ENCODE measurements around the gene BEST2. TPM values are rescaled to one million over a fixed set of nuclear protein-coding genes. Genes with fewer than 3 reads are reported as not detected.

BEST2 gene
- total RNA-seq, 2 donors from 2014 or later: not detected

GRCh38 chr19:12792853-12793289 is 41.3 kb downstream of the BEST2 start:
- DNase-seq (ENCODE audit: low spot score) (no peak), ATAC-seq (ENCODE audit: insufficient number of reproducible peaks, low FRiP score, low read depth) (no peak)
- no peak for TF ChIP-seq CTCF (IDR thresholded peaks at IDR 0.05)
- H3K4me3 ChIP-seq: peak overlapping the region; percentile 91
- H3K36me3 ChIP-seq: no peaks in the 10 kb centered on the region
- H3K27ac ChIP-seq: peak overlapping the region; percentile 99 to 100
- peaks cover 13 to 37% of the 10 kb centered on the region in 2 donors for H3K4me1 ChIP-seq (ENCODE audit: control insufficient read depth in 1 of 2, low read depth in 2 of 2)
- no peaks in the 10 kb centered on the region for H3K9me3 ChIP-seq
- H3K27me3 ChIP-seq (replicated peaks; ENCODE audit: insufficient read depth): no peaks in the 10 kb centered on the region

GRCh38 chr19:12793290-12794195 is 42.0 kb downstream of the BEST2 start:
- peak; percentile 25 for TF ChIP-seq CTCF (IDR thresholded peaks at IDR 0.05)
- ATAC-seq (ENCODE audit: insufficient number of reproducible peaks, low FRiP score, low read depth) (peak; percentile 6), DNase-seq (ENCODE audit: low spot score) (no peak)
- H3K36me3 ChIP-seq: no peaks in the 10 kb centered on the region
- H3K9me3 ChIP-seq: no peaks in the 10 kb centered on the region
- peaks cover 6 to 31% of the 10 kb centered on the region in 2 donors for H3K4me1 ChIP-seq (ENCODE audit: control insufficient read depth in 1 of 2, low read depth in 2 of 2)
- H3K27ac ChIP-seq: peak overlapping the region; percentile 99 to 100
- peak overlapping the region; percentile 91 for H3K4me3 ChIP-seq
- no peaks in the 10 kb centered on the region for H3K27me3 ChIP-seq (replicated peaks; ENCODE audit: insufficient read depth)

GRCh38 chr19:12794196-12794941 is 42.8 kb downstream of the BEST2 start:
- DNase-seq (ENCODE audit: low spot score) (no peak), ATAC-seq (ENCODE audit: insufficient number of reproducible peaks, low FRiP score, low read depth) (no peak)
- Histone ChIP-seq H3K4me1 (ENCODE audit: control insufficient read depth in 1 of 2, low read depth in 2 of 2) (peaks cover 0 to 22% of the 10 kb centered on the region in 2 donors), H3K27me3 (replicated peaks; ENCODE audit: insufficient read depth) (no peaks in the 10 kb centered on the region), H3K36me3 (no peaks in the 10 kb centered on the region), H3K4me3 (peak overlapping the region; percentile 91), H3K9me3 (no peaks in the 10 kb centered on the region), H3K27ac (peak overlapping the region; percentile 99 to 100)
- no peak for TF ChIP-seq CTCF (IDR thresholded peaks at IDR 0.05)

- no peaks in the 10 kb centered on the region for H3K36me3 ChIP-seq
- H3K27me3 ChIP-seq (replicated peaks; ENCODE audit: insufficient read depth): no peaks in the 10 kb centered on the region
- H3K4me3 ChIP-seq: no peak overlapping the region
- H3K9me3 ChIP-seq: no peaks in the 10 kb centered on the region
- DNase-seq (ENCODE audit: low spot score) (no peak), ATAC-seq (ENCODE audit: insufficient number of reproducible peaks, low FRiP score, low read depth) (no peak)
- no peak for TF ChIP-seq CTCF (IDR thresholded peaks at IDR 0.05)
- H3K27ac ChIP-seq: peak overlapping the region; percentile 99 to 100
- H3K4me1 ChIP-seq (ENCODE audit: control insufficient read depth in 1 of 2, low read depth in 2 of 2): peaks cover 0 to 24% of the 10 kb centered on the region in 2 donors
Measured at GRCh38 chr19:12794971-12795381, 43.4 kb downstream of the BEST2 start.
